Measurements from ENCODE around the gene MYO1B. TPM values are rescaled to one million over a fixed set of nuclear protein-coding genes. Genes with fewer than 3 reads are reported as not detected.

MYO1B gene
- total and polyA plus RNA-seq, 2 of the 8 experiments (the other 6 are each of a cell fraction or from before 2014, with no cell fraction given) = 15.5 to 61.2 TPM

DNA sequence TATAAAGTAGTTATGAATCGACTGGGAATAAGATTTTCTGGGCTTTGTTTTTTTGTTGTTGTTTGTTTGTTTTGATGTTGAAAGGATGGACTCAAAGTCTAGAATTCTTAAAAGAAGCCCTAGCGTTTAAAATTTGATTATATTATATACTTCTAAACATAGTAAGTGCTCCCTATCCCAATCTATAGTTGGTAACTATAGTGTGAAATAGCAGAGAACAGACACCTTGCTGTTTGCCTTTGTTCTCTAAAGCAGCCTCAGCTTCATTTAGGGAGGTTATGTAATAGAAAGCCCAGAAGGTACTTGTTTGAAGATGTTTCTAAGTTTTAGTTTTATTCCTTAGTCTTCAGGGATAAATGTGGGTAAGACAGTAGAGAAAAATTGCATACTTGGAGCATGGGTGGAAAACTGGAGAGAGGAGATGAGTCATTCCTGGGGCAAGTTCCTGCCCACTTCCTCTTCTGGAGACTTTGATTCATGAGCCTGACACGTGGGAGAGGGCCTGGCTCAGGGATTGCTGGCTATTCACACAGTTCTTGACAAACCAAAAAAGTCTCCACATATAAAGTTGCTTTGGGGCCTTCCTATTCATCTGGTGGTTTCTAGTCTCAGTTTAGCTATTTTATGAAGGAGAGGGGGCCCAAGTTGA is 131.9 kb downstream of the MYO1B start:
- Histone ChIP-seq H3K18ac (ENCODE audit: extremely low read depth, low read length) (no peak overlapping the region), H4K20me1 (replicated peaks in 1 of 2; ENCODE audit: control insufficient read depth in 1 of 2, insufficient read depth in 2 of 2, low read length in 2 of 2) (no peaks in the 10 kb centered on the region), H2AFZ (ENCODE audit: low read length) (no peak overlapping the region)

More for the DNA sequence above, 131.9 kb downstream of the MYO1B start:
- no peaks in the 10 kb centered on the region for H3K79me1 ChIP-seq (ENCODE audit: low read depth, low read length)
- FAIRE-seq (no peak), DNase-seq (ENCODE audit: low read depth in 1 of 2, low spot score in 2 of 2) (no peak)
- no peak overlapping the region for H3K27ac ChIP-seq (ENCODE audit: low read depth, low read length)
- no peak overlapping the region for H3K4ac ChIP-seq (replicated peaks; ENCODE audit: insufficient read length, low read depth, low read length)
- H4K8ac ChIP-seq (ENCODE audit: extremely low read depth, insufficient read depth, low read length) = no peak overlapping the region
- no peaks in the 10 kb centered on the region for H3K23me2 ChIP-seq (ENCODE audit: low read depth, low read length)
- no peak overlapping the region for H3K56ac ChIP-seq (replicated peaks; ENCODE audit: insufficient read length, low read depth, low read length)
- H2BK20ac ChIP-seq (ENCODE audit: low read length) = no peak overlapping the region
- no peaks in the 10 kb centered on the region for H3K27me3 ChIP-seq (replicated peaks in 1 of 4; ENCODE audit: control insufficient read depth in 3 of 4, extremely low read depth in 1 of 4, insufficient read depth in 3 of 4, low read length in 3 of 4)
- H3K9ac ChIP-seq (replicated peaks in 1 of 4; ENCODE audit: extremely low read depth in 1 of 4, low read depth in 3 of 4, low read length in 3 of 4) = no peak overlapping the region
- H3K4me1 ChIP-seq (replicated peaks in 1 of 4; ENCODE audit: control insufficient read depth in 3 of 4, insufficient read depth in 4 of 4, low read length in 3 of 4) = no peaks in the 10 kb centered on the region
- no peak overlapping the region for H3K23ac ChIP-seq (ENCODE audit: insufficient read length)
- no peaks in the 10 kb centered on the region for H3K9me3 ChIP-seq (ENCODE audit: insufficient read depth in 2 of 2, low read depth in 1 of 2, low read length in 1 of 2)
- no peaks in the 10 kb centered on the region for H3K79me2 ChIP-seq (ENCODE audit: control insufficient read depth in 1 of 2, insufficient read depth in 2 of 2, low read length in 2 of 2)
- H2BK12ac ChIP-seq (ENCODE audit: low read depth, low read length) = no peak overlapping the region
- CTCF ChIA-PET (ENCODE audit: partially characterized antibody) = interaction anchor here (0.6 to 1.0 kb wide), 3 partner anchors 16 to 202 kb away, joined by 3 read pairs; no protein-coding TSS in a partner anchor
- peaks cover 0 to 8% (median 3%) of the 10 kb centered on the region in 4 experiments; a peak in 4 of 8 replicates for H3K36me3 ChIP-seq (ENCODE audit: control insufficient read depth in 2 of 4, insufficient read depth in 4 of 4, low read length in 3 of 4)
- no peak overlapping the region for H2BK120ac ChIP-seq (replicated peaks; ENCODE audit: low read depth, low read length)
- 70% methylated on average over 3 of the region's 3 CpGs; no CpG with 5 or more reads in 1 of the 2 experiments for WGBS, 2 experiments (ENCODE audit: extremely low coverage in 1 of 2, insufficient coverage in 1 of 2, insufficient read length in 1 of 2, insufficient replicate concordance in 2 of 2, low coverage in 1 of 2, low lambda C conversion rate in 2 of 2, missing lambda C conversion rate in 1 of 2)
- no peak overlapping the region for H3K4me3 ChIP-seq (ENCODE audit: extremely low read depth in 1 of 4, insufficient read depth in 2 of 4, low read depth in 3 of 4, low read length in 4 of 4)
- TF ChIP-seq JUND (IDR thresholded peaks at IDR 0.05; ENCODE audit: low read length) = peak; percentile 52; the same call in 1 of the 2 replicates
- TF ChIP-seq ASH2L (IDR thresholded peaks at IDR 0.05; ENCODE audit: low read length) = no peak
- no peak overlapping the region for H4K5ac ChIP-seq (ENCODE audit: insufficient read length, low read depth, low read length)
- no peak overlapping the region for H3K14ac ChIP-seq (ENCODE audit: insufficient read length)
- H4K91ac ChIP-seq (replicated peaks; ENCODE audit: insufficient read length, low read length) = no peak overlapping the region
- H2AK5ac ChIP-seq (ENCODE audit: low read depth, low read length) = no peak overlapping the region
- no peak overlapping the region for H2BK5ac ChIP-seq (ENCODE audit: low read depth, low read length)
- no peak overlapping the region for H2BK15ac ChIP-seq (ENCODE audit: low read length)
- no peak overlapping the region for H3K4me2 ChIP-seq (ENCODE audit: insufficient read depth in 1 of 2, low read depth in 2 of 2, low read length in 2 of 2)
- POLR2A ChIA-PET (ENCODE audit: partially characterized antibody) = no interaction called here

All from H1 (cell line).